AG08396 (cell line): ENCODE data around the gene KRT86.
A peak's percentile ranks its signal among the peaks of the same experiment; 100 is the strongest.
"Not testable (repeated sequence)": the region's sequence is repeated elsewhere in the genome, so short reads cannot be mapped to it uniquely, and the experiment has no call there.

Experiments used
- DNase-seq: peaks from one replicate; pipeline ENCODE4 v3.0.0; 2012; ENCODE audit warnings: low spot score, mixed read lengths

The KRT86 gene

DNA sequence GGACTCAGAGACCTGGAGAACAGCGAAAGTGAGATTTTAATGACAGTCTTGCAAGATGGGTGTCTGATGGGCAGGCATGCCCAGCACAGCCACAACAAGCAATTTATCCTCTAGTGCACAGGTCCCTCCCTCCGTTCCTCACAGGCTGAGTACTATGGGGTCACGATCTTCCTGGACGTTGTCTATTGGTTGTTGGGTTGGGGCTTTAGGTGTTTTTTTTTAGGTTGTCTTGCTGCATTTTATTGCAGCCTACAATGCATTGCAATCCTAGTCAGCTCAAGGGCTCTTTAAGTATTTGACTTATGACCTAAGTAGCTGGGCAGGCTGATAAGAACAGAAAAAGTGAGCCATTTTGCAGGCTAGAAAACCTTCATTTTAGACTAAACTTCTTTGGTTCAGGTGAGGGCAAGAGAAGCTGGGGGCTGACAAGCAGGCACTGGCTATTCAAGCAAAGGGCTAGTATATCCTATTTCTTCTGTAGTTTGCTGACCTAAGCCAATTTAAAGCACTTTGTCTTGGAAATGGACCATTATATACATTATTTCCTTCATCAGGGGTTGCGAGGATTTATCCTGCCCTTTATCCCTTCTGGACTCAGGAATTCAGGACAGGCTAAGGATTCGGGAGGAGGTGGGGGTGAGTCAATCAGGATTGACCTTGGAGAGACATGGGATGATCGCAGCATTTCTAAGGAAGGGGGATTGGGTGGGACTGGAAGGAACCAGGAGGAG lies 35.4 kb upstream of the KRT86 start:
- no peak for DNase-seq

DNA sequence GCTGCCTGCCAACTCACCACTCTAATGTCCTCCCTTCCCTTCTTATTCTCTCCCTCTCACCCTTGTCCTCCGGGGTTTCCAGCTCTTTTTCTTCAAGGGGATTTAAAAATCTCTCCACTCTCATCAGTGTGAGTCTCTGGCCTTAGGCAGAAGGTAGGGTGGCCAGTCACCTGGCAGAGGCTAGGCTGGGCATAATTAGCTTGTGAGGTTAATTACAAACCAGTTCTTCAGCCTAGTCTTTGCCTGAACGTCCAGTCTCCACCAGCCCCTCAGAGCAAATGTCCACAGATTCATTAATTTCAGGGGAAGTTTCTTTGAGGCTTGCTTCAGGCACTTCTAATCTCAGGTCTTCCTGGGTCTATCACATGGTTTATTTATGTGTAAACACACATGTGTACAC lies 34.7 kb upstream of the KRT86 start:
- DNase-seq: no peak

DNA sequence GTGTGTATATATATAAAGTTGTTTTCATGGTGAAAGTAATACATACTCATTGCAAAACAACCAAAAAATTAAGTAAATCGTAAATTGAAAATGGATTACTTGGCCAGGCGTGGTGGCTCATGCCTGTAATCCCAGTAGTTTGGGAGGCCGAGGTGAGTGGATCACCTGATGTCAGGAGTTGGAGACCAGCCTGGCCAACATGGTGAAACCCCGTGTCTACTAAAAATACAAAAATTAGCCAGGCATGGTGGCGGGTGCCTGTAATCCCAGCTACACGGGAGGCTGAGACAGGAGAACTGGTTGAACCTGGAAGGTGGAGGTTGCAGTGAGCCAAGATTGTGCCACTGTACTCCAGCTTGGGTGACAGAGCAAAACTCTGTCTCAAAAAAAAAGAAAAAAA lies 34.2 kb upstream of the KRT86 start:
- not testable (repeated sequence) for DNase-seq

DNA sequence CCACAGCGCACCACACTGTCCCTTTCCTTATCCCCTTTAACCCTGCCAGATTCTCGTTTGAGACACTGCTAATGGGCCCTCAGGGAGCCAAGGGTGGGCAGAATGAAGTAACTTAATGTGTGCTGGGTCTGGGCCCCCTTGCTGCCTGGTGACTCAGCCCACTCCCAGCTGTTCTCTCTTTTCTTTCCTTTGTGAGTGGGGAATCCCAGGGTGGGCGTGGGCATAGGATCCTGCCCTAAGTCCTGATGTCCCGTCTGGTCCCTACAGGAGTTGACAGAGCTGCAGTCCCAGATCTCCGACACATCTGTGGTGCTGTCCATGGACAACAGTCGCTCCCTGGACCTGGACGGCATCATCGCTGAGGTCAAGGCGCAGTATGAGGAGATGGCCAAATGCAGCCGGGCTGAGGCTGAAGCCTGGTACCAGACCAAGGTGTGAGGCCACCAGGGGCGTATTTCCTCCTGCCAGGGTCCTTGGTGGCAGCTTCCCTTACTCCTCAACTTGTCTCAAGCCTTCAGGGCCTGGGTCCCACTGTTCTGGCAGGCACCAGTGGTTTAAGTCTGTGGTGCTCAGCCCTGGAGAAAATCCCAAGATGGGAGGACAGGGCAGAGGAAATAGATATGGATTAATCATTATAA lies 33.1 kb upstream of the KRT86 start:
- DNase-seq: no peak

DNA sequence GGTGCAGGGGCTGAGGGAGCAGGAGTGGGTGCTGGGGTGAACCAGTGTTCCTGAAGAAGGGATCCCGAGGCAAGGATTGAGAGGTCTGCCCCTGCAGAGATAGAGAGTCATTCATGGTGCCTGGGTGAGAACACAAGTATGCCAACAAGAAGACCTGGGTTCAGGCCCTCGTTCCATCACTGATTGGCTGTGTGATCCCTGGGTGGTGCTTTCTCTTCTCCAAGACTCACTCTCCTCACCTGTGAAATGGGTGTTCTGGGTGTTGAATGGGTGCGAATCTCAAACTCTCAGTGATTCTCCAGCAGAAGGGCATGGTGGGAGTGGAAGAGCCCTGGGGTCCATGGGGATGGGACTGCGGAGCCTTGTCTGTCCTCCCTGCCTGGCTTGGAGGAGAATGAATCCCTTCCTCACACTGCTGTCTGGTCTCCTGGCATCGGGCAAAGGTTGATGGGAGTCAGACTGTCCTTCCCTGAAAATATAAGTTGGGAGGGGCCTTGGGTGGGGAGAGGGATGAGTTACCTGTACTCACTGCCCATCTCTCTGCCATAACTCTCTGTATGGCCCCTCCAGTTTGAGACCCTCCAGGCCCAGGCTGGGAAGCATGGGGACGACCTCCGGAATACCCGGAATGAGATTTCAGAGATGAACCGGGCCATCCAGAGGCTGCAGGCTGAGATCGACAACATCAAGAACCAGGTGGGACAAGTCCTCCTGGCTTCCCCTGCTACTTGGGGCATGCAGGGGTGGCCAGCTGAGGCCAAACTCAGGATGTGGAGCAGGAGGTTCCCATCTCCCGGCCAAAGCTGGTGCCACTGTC lies 31.8 kb upstream of the KRT86 start:
- no peak for DNase-seq

DNA sequence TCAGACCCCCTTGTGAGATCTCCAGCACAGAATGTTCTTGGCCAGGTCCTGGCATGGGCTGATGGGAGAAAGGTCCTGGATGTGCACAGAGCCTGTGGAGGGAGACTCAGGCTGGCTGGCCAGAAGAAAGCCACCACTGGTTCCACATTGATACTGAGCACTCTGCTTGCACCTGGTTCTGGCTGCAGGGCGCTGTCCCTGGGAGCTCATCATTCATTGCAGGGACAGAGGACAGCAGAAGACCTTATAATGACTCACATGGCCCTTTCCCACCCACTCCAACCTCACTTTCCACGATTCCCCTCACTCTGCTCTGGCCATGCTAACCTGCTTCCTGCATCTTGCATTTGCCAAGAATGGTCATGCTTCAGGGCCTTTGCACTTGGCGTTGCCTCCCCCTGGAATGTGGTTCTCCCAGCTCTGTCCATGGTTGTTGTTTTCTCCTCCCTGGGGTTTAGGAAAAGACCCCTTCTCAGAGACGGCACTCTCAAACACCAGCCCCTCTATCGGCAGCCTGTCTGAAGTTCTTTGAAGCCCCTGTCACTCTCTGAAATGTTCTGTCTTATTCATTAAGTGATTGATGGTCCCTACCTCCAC lies 31.1 kb upstream of the KRT86 start:
- DNase-seq: no peak

DNA sequence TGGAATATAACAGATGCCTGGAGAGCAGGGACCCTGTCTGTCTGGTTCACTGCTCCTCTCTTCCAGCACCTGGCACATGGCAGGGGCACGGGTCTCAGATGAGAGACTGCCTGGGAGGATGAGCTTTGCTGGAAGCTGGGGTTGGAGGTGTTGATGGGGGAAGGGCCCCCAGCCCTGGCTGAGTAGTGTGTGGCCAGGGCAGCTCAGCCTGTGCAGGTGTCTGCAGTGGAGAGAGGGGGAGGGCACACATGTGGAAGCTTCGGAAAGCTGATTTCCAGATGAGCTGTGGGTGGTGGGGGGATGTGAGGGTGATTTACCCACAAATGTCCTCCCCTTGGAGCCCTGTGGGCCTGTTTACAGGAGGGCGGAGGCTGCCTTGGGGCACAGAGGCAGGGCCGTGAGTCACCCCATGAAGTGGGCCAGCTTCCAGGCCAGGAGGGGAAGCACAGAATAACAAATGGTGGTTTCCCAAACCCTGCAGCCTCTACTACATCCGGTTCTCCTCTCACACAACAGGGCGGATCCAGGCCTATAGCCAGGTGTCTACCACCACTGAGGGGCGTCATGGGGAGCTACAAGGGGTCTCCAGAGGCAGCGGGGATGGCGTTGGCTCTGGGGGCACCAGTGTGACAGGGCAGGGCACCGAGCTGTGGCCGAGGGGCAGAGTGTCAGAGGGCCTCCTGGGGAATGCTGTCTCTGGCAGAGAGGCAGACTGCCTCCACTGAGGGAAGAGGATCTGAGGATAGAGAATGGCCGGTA lies 30.4 kb upstream of the KRT86 start:
- DNase-seq: peak; percentile 96

DNA sequence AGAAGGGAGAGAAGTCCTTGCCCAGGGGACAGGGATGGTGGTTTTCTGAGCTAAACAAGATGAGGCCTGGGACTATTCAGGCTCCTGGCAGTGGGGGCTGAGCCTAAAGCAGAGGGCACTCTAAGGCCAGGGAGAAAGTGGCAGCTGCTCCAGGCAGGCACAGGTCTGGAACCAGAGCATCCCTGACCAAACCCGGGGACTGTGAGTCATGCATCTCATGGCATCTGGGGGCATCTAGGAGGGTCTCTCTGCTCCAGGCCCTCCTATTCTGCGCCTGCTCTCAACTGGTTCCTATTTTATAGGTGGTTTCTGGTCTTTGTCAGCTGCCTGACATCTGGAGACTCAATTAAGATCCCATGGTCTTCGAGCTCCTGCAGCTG lies 29.8 kb upstream of the KRT86 start:
- no peak for DNase-seq

DNA sequence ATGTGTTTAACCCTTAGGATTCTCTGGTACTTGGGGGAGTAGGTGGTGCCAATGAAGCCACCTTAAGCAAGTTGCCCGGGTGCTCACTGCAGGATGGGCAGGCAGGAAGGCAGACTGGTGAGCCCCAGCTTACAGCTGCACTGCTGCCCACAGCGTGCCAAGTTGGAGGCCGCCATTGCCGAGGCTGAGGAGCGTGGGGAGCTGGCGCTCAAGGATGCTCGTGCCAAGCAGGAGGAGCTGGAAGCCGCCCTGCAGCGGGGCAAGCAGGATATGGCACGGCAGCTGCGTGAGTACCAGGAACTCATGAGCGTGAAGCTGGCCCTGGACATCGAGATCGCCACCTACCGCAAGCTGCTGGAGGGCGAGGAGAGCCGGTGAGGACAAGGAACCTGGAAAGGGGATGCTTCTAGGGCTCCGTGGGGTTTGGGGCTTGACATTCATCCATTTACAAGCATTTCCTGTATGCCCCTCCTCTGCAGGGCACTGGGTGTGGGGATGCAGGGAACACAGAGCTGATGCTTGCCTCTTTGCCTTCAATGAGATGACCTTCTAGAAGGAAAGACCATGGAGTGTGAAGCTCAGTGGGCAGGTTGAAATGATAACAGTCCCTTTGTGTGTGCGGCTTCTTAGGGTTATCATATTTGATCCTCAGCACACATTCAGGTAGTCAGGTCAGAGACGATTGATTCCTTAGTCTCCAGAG lies 29.0 kb upstream of the KRT86 start:
- DNase-seq: no peak

DNA sequence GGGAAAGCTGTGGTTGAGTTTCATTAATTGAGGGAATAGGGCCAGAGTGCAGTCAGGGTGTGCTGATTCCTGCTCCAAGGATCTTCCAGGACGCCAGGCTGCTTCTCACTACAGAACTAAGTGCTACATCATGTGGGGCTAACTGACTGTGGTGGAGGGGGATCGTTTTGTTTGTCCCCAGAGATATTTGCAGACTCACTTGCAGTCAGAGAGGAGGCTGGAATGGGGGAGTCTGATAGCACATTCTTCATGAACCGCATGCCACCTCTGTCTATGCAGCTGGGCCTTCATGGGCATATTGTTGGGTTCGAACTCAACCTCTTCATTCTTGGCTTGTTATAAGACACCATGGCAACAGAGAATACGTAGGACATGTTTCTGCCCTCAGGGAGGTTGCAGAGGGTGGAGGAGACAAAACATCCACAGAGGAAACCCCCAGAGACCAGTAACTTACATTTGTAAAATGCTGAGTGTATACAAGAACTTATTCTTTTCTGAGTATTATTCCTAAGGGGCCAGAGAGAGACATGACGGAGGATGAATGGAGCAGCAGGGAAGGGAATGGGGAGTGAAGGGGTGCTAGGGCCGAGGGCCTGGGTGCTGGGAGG lies 28.4 kb upstream of the KRT86 start:
- no peak for DNase-seq

DNA sequence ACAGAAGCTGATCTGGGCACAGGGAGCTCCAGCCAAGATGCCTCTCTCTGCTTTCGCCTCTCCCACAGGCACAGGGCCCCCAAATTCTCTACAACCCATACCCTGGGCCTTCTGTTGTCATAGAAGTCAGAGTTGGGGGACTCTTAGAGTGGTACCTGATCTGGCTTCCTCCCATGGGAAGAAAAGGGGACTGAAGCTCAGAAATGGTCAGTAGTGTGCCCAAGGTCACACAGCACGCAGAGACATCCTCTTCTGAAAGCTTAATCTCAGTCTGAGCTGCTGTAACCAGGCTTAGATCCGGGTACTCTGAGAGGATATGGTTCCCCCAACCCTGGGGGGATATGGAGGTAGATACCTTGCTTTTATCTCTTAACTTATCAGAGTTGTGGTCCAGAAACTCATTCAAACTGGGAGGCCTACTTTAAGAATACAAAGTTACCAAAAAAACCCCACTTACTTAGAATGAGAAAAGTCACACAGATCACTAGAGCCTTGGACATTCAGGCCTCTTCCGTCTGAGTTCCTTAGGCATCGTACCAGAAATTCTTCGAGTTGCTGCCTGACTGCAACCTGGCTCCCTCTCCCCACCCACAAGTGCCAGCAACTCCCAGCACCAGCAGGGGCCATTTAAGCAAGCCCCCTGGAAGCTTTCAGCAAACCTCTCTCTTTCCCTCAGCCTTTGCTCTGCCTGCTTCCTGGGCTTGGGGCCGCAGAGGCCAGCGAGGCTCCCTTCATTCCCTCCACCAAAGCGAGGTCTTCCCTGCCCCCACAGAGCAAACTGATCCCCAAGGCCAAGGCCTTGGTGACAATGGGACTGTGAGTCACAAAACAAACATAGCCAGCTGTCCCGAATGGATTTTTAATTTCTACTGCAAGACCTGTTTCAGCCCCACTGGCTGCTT lies 27.5 kb upstream of the KRT86 start:
- no peak for DNase-seq

DNA sequence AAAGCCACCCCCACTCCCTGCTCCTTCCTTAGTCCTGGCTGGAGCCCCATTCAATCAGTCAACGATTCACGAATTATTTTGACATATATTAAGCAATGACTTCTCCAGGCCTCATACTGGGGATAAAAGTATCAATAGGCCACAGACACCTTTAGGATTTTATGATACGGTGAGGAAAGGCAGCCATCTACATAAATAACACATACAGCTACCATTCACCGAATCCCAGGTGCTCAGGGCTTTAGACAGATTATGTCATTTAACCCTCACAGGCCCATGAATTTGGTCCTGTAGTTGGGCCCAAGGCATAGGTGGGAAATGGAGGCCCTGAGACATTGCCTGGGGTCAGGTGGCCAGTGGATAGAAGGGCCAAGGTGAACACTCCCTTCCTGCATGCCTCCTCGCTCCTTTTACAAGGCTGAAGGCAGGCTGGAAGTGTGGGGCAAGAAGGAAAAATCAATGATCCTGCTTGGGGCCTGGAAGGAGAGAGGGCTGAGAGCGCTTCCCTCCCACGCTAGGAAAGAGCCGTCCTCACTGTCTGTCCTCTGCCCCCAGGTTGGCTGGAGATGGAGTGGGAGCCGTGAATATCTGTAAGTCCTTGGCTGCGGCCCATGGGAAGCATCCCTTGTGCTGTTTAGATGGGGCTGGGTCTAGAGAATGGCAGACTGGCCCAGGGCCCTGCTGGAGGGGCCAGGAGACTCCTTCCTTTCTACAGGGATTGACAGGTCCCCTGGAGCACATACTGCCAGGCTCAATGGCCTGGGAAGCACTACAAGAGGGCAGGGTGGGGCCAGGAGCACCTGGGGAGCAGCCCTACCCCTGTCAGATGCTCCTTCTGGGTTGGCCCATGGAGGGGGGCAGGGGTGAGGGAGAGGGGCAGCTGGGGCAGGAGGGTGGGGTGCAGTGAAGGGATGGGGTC lies 26.6 kb upstream of the KRT86 start:
- DNase-seq: no peak

DNA sequence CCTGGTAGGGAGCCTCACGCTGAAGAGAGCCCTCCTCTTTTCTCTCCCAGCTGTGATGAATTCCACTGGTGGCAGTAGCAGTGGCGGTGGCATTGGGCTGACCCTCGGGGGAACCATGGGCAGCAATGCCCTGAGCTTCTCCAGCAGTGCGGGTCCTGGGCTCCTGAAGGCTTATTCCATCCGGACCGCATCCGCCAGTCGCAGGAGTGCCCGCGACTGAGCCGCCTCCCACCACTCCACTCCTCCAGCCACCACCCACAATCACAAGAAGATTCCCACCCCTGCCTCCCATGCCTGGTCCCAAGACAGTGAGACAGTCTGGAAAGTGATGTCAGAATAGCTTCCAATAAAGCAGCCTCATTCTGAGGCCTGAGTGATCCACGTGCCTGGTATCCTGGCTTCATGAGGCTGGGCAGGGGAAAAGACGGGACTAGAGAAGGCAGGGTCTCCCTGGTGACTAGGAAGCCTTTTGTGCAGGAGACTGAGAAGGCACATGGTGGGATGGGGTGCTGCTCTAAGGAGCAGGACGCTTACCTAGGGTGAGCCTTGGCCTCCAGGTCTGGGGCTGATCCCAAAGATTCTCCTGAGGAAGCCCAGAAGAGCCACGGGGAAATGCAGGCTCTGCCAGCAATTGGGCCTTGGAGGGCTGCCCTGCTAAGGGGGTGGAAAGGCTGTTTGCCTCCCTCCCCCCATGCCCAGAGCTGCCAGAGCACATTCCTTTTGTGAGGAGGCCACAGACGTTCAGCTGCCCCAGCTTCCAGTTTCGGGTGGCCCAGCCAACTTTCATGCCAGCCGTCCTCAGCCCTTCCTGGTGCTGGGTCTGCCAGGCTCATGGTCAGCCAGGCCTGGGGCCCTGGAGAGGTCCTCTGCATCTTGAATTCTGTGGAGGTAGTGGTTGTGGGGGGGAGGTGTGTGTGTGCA lies 25.6 kb upstream of the KRT86 start:
- DNase-seq: no peak

DNA sequence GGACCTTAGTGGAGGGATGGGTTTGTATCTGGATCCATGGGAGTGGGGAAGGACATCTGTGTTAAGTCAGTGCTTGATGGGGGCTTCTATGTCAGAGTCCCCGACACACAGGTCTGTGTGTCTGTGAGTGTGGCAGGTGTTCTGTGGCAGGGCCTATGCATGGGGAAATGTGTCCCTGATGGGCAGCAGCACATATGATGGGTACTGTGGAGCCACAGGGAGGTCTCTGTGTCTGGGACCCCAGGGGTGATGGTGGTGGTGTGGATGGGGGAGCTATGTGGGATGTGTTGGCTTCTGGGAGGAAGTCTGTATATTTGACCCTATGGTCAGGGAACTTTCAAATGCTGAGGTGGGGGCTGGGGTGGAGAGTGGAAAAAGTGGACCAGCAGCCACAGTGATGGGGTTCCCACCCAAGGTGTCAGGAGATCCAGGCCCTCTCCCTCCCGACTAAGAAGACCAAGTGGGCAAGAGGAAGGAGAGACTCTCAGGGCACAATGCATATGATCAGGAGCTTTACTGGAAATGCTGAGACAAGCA lies 24.9 kb upstream of the KRT86 start:
- no peak for DNase-seq

DNA sequence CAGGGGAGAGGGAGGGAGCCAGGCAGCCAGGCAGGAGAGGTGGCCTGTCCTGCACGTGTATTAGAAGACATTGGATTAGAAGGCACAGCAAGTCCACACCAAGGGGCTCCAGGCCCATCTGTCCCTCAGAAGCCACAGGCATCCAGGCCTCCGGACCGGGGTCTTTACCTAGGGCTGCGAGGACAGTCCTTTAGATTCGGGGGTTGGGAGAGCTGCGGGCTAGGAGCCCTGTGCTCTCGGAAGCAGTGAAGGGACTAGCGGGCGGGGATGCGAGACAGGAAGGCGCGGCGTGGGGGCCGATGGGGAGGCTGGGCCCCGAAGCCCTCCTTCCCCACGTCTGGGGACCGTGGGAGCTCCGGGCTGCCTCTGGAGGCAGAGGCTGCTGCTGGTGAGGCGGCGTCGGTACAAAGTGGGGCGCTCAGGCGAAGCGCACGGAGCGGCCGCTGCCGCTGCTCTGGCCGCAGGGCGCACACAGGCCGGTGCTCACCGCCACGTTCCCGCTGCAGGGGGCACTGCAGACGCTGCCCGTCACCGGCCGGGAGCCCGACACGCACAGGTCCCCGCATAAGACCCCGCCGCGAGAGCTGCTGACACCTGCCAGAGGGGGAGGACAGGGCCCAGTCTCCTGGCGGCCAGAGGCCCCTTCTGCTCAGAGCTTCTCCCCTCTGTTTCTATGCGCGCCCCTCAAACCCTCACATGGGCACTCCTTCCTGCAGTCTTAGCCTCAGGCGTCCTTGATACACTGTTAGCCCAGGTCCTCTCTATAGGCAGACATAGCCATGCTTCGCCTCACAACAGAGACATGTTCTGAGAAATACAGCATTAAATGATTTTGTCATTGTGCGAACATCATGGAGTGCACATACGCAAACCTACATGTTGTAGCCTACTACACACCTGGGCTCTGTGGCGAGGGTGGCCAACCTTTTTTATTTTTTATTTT lies 24.1 kb upstream of the KRT86 start:
- no peak for DNase-seq

DNA sequence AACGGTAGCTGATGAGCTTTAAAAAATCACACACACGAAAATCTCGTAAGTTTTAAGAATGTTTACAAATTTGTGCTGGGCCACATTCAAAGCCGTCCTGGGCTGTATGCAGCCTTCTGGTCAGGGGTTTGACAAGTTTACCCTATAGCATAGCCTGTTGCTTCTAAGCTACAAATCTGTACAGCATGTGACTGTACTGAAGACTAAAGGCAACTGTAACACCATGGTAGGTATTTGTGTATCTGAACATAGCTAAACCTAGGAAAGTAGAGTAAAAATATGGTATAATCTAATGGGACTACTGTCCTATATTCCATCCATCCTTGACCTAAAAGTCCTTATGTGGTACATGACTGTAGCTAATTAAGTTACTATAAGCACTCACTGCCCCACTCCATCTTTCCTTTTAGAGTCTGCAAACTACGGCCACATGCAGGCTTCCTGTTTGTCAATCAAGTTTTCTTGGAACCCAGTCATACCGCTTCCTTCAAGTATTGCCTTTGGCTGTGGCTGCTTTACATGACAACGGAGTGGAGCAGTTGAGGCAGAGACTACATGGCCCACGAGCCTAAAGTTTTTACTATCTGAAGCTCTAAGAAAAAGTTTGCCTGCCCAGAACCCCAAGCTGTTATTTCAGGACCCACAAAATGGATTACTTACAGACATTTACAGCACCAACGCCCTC lies 22.9 kb upstream of the KRT86 start:
- DNase-seq: no peak
